ENCODE measurements around the gene SPACDR.

Gene SPACDR

GRCh38 chr7:100407285-100408180 is 56.5 kb downstream of the SPACDR start:
- no peak for DNase-seq

DNA sequence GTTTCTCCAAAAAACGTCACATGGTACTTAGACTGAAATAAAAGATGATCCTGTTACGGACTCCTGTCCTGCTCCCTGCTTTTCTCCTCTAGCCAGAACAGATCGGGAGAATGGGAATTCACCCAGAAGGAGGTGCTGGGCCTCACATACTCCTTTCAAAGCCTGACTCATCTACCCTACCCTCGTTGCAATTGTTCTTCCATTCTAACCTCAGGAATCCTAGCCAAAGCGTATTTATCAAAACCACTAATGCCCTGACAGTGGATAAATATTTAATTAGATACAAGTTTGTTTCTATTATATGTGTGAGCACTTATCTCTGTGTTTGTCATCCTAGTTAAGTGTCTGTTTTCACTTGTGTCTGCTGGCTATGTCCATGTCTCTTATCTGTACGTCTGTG is 57.3 kb downstream of the SPACDR start:
- DNase-seq, result no peak

Data from NCI-H1048 (cell line).